OCI-LY1 (cell line): Measurements from ENCODE around the gene BBC3.

ENCODE experiments used
- H2AFZ ChIP-seq: fragments of 200-600 bp; sonication (generic), shearing (Covaris generic); 2 replicates; pipeline ENCODE4 v1.6.0; 2014; ENCODE audit warnings: antibody characterized with exemption, mild to moderate bottlenecking, low read length
- H3F3A ChIP-seq: fragments of 200-600 bp; sonication (generic), shearing (Covaris generic); 2 replicates; pipeline ENCODE4 v1.6.0; 2014; ENCODE audit warnings: mild to moderate bottlenecking, antibody characterized with exemption, low read length, moderate library complexity; ENCODE audit not compliant: insufficient read depth
- H3K27ac ChIP-seq: fragments of 200-600 bp; sonication (generic); 2 replicates; pipeline ENCODE4 v1.5.1; 2014; ENCODE audit warnings: low read length, mixed run types, mild to moderate bottlenecking, low read depth; ENCODE audit not compliant: poor library complexity, severe bottlenecking
- H3K27me3 ChIP-seq: fragments of 200-600 bp; sonication (generic); 2 replicates; pipeline ENCODE4 v1.6.0; 2014; ENCODE audit warnings: antibody characterized with exemption, mild to moderate bottlenecking, low read length, moderate library complexity; ENCODE audit not compliant: insufficient read depth
- H3K36me3 ChIP-seq: fragments of 200-600 bp; sonication (generic); 2 replicates; pipeline ENCODE4 v1.6.1; 2014; ENCODE audit warnings: mild to moderate bottlenecking, antibody characterized with exemption, low read length, moderate library complexity, mixed read lengths; ENCODE audit not compliant: insufficient read depth
- H3K4me1 ChIP-seq: fragments of 200-600 bp; sonication (generic); 2 replicates; pipeline ENCODE4 v1.5.1; 2014; ENCODE audit warnings: mild to moderate bottlenecking, low read length, moderate library complexity; ENCODE audit not compliant: insufficient read depth, severe bottlenecking
- H3K4me2 ChIP-seq: fragments of 200-600 bp; sonication (generic), shearing (Covaris generic); 2 replicates; pipeline ENCODE4 v1.6.1; 2014; ENCODE audit warnings: low read length
- H3K4me3 ChIP-seq: fragments of 200-600 bp; sonication (generic); 2 replicates; pipeline ENCODE4 v1.5.1; 2014; ENCODE audit warnings: low read length, low read depth, mild to moderate bottlenecking, mixed read lengths; ENCODE audit not compliant: poor library complexity, severe bottlenecking
- H3K79me2 ChIP-seq: fragments of 200-600 bp; shearing (Covaris generic); 2 replicates; pipeline ENCODE4 v1.6.1; 2016; ENCODE audit warnings: mixed run types, low read length, mixed read lengths; ENCODE audit not compliant: insufficient read depth
- H3K9ac ChIP-seq: fragments of 200-600 bp; sonication (generic), shearing (Covaris generic); 2 replicates; pipeline ENCODE4 v1.6.1; 2014; ENCODE audit warnings: mild to moderate bottlenecking, low read length, mixed read lengths
- H3K9me2 ChIP-seq: fragments of 200-600 bp; sonication (generic), shearing (Covaris generic); 2 replicates; pipeline ENCODE4 v1.6.1; 2014; ENCODE audit warnings: low read depth, mild to moderate bottlenecking, low read length, mixed read lengths
- H3K9me3 ChIP-seq: fragments of 200-600 bp; shearing (Covaris generic); 2 replicates; pipeline ENCODE4 v1.6.1; 2014; ENCODE audit warnings: low read length, mixed read lengths
- H4K20me1 ChIP-seq: fragments of 200-600 bp; sonication (generic), shearing (Covaris generic); 2 replicates; pipeline ENCODE4 v1.6.0; 2016; ENCODE audit warnings: mild to moderate bottlenecking, low read length; ENCODE audit not compliant: insufficient read depth
- CTCF ChIP-seq: fragments of 200-600 bp; sonication (generic), shearing (Covaris generic); IDR thresholded peaks from 2 replicates; pipeline ENCODE4 v1.5.1; 2017; ENCODE audit warnings: mild to moderate bottlenecking, antibody characterized with exemption, low read length, moderate library complexity, mixed read lengths
- EZH2 ChIP-seq: fragments of 200-600 bp; sonication (generic), shearing (Covaris generic); IDR thresholded peaks from 2 replicates; pipeline ENCODE4 v1.8.0; 2017; ENCODE audit warnings: borderline replicate concordance, mixed run types, mild to moderate bottlenecking, antibody characterized with exemption, low read length, moderate library complexity, mixed read lengths

BBC3 gene

DNA sequence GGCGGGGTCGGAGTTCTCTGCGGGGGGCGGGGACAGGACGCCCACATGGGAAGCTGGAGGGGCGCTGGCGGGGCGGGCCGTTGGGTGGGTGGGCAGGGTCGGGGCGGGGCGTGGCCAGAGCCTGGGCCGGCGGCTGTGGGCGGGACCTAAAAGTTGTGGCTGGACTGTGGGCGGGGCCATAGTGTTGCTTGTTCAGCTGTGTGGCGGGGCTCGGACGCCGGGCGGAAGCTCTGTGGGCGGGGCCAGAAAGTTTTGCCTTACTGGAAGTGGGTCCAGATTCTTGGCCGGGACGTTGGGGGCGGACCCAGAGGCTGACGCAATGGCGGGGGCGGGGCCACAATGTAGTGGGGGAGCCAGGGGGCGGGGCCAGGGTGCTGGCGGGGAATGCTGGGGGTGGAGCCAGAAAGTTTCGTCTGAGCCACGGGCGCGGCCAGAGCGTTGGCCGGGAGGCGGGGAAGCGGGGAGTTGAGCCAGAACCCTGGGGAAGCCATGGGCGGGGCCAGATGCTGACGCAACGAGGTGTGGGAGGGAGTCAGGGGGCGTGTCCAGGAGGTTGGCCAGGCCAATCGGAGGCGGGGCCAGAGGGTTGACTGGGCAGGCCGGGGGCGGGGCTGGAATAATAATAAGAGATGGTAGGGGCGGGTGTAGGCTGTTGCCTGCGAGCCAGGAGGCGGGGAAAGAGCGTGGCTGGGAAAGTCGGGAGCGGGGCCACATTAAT, 25.9 kb upstream of the BBC3 start:
- Histone ChIP-seq H3K27me3 (no peaks in the 10 kb centered on the region), H3K27ac (peak overlapping the region; percentile 63), H3K79me2 (no peaks in the 10 kb centered on the region), H3K9me3 (no peaks in the 10 kb centered on the region), H3F3A (no peaks in the 10 kb centered on the region), H3K4me1 (peaks cover 17% of the 10 kb centered on the region), H3K9ac (peak overlapping the region; percentile 81), H3K36me3 (peaks cover 14% of the 10 kb centered on the region), H3K9me2 (no peaks in the 10 kb centered on the region), H2AFZ (no peak overlapping the region), H3K4me2 (peak overlapping the region; percentile 86), H3K4me3 (peak overlapping the region; percentile 67), H4K20me1 (no peaks in the 10 kb centered on the region)
- TF ChIP-seq CTCF (no peak), EZH2 (no peak)

DNA sequence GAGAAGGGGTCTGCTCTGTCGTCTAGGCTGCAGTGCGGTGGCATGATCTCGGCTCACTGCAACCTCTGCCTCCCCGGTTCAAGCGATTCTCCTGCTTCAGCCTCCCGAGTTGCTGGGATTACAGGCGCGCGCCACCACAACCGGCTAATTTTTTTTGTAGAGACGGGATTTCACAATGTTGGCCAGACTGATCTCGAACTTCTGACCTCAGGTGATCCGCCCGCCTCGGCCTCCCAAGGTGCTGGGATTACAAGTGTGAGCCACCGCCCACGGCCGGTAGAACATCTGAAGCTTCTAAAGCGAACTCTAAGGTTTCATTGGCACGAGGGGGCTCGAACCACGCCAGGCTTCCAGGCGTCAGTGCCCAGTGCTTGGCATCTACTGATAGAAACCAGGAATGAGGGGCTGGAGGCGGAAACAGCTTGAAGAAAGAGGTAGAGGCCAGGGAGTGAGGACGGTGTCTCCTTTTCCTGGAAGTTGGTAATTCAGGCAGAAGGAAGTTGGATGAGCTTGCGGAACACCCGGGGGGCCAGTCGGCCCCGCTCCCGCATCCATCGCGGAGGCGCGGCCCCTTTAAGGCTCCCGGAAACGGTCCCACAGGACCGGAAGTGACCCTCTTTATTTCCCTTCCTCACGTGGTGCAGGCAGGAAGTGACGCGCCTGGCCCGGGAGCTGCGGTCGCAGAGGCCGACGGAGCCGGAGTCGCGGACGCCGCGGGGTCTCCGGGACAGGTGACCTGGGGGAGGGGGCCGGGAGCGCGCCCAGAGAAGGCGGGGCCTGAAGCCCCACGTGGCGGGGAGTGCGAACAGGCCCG, 25.1 kb upstream of the BBC3 start, which contains the start of gene CCDC9:
Gene CCDC9, plus strand, starts transcription at position 647 of the 814 bp plus-strand sequence. CDS start 1,876 bp downstream, outside the sequence.
- peak within 1 kb of the TSS; percentile 67 for H3K4me3 ChIP-seq
- H3K27ac ChIP-seq, result peak within 1 kb of the TSS; percentile 63
- peak within 1 kb of the TSS; percentile 91 for H2AFZ ChIP-seq
- peaks cover 16% of the 10 kb centered on the region for H3K4me1 ChIP-seq
- no peaks in the 10 kb centered on the region for H3K79me2 ChIP-seq
- no peaks in the 10 kb centered on the region for H3K9me2 ChIP-seq
- no peaks in the 10 kb centered on the region for H3F3A ChIP-seq
- H3K9ac ChIP-seq, result peak within 1 kb of the TSS; percentile 81
- no peaks in the 10 kb centered on the region for H3K9me3 ChIP-seq
- H3K36me3 ChIP-seq, result peaks cover 11% of the 10 kb centered on the region
- no peaks in the 10 kb centered on the region for H4K20me1 ChIP-seq
- TF ChIP-seq CTCF (no peak), EZH2 (no peak)
- H3K27me3 ChIP-seq, result no peaks in the 10 kb centered on the region
- H3K4me2 ChIP-seq, result peak within 1 kb of the TSS; percentile 86

DNA sequence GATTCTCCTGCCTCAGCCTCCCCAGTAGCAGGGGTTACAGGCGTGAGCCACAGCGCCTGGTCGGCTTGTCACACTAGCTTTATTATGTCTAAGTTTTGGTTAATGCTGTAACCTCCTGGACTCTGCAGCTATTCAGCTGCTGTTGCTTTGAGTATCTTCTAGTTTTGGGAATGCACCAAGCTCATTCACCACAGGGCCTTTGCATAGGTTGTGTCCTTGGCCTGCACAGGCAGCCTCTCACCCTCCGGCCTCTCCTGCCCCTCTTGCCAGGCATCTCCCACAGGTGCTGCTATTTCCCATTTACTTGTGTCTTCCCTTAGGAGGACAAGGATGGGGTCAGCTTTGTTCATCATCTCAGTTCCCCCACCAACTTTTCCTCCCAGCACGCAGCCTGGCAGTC, 23.0 kb upstream of the BBC3 start:
- Histone ChIP-seq H3K4me1 (peaks cover 16% of the 10 kb centered on the region), H3K4me3 (no peak overlapping the region), H3K36me3 (no peaks in the 10 kb centered on the region), H3F3A (no peaks in the 10 kb centered on the region), H2AFZ (no peak overlapping the region), H3K27me3 (no peaks in the 10 kb centered on the region), H3K4me2 (no peak overlapping the region), H4K20me1 (no peaks in the 10 kb centered on the region), H3K79me2 (no peaks in the 10 kb centered on the region), H3K27ac (no peak overlapping the region), H3K9ac (no peak overlapping the region), H3K9me2 (no peaks in the 10 kb centered on the region), H3K9me3 (no peaks in the 10 kb centered on the region)
- TF ChIP-seq EZH2, result no peak
- TF ChIP-seq CTCF, result no peak
